HG03135 (cell line): ENCODE measurements around the gene FAM149B1.

Experiments used
- ATAC-seq: cut with Tn5 transposase; IDR thresholded peaks from one replicate; pipeline ENCODE4 v1.9.1; 2021; ENCODE audit warnings: mild to moderate bottlenecking, moderate library complexity; ENCODE audit not compliant: unreplicated experiment

FAM149B1 gene

GRCh38 chr10:73263693-73264347, 95.9 kb downstream of the FAM149B1 start:
- no peak for ATAC-seq

- no peak for ATAC-seq
Observed at GRCh38 chr10:73264423-73264822, 96.5 kb downstream of the FAM149B1 start.

GRCh38 chr10:73281097-73281496, 113.2 kb downstream of the FAM149B1 start:
- no peak for ATAC-seq

- no peak for ATAC-seq
Observed at GRCh38 chr10:73287441-73287840, 119.5 kb downstream of the FAM149B1 start.

- ATAC-seq, result no peak
Observed at GRCh38 chr10:73289958-73290357, 122.0 kb downstream of the FAM149B1 start.

- no peak for ATAC-seq
Observed at GRCh38 chr10:73293461-73293860, 125.5 kb downstream of the FAM149B1 start.
